Left renal cortex interstitium (tissue), 4 donors: ENCODE results near the gene SRMS. TPM values are rescaled to one million over a fixed set of nuclear protein-coding genes. Genes with fewer than 3 reads are reported as not detected.
A peak's percentile ranks its signal among the peaks of the same experiment; 100 is the strongest.
"Not testable (repeated sequence)": the region's sequence is repeated elsewhere in the genome, so short reads cannot be mapped to it uniquely, and the experiment has no call there.

Experiments
- DNase-seq, 4 donors: peaks; one replicate each; pipeline ENCODE4 v3.0.0-alpha.2; 2013; ENCODE audit warnings: low read depth in 4 of 4, low spot score in 2 of 4, missing footprints in 1 of 4
- polyA plus RNA-seq, 4 donors: library from polyadenylated mRNA; unstranded; fragments of 120-200 nt; gene quantifications; one replicate each; pipeline ENCODE4 v1.2.1, GENCODE V29; 2013; ENCODE audit not compliant: insufficient read length in 4 of 4

SRMS gene
- polyA plus RNA-seq, 4 donors: 0.11 to 0.33 (median 0.30) TPM; not detected in 1

DNA sequence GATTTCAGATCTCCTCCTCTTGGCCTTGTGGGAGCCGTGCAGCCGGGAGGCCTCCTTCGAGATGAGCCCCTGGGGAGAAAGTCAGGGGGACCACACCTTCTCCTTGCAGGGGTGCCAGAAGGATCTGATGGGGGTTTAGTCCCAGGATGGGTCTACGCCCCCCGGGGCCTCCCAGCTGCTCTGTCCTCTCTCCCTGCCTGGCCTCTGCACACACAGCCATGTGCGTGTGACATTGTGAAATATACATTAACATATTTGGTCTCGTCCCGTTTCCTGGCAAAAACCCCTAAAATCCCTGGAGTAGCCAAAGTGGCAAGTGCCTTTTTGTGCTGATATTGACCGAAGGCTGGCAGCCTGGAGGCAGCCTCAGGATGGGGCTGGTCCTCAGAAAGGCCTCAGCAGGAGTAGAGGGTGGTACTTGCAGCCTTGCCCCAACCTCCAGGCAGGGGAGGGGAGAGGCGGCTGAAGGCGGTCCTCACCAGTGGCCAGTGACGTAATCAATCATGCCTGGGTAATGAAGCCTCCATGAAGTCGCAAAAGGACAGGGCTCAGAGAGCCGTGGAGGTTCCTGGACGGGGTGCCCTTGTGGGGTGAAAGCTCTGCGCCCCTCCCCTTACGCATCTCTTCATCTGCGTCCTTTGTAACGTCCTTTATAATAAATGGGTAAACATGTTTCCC lies 31.6 kb upstream of the SRMS start:
- no peak for DNase-seq

DNA sequence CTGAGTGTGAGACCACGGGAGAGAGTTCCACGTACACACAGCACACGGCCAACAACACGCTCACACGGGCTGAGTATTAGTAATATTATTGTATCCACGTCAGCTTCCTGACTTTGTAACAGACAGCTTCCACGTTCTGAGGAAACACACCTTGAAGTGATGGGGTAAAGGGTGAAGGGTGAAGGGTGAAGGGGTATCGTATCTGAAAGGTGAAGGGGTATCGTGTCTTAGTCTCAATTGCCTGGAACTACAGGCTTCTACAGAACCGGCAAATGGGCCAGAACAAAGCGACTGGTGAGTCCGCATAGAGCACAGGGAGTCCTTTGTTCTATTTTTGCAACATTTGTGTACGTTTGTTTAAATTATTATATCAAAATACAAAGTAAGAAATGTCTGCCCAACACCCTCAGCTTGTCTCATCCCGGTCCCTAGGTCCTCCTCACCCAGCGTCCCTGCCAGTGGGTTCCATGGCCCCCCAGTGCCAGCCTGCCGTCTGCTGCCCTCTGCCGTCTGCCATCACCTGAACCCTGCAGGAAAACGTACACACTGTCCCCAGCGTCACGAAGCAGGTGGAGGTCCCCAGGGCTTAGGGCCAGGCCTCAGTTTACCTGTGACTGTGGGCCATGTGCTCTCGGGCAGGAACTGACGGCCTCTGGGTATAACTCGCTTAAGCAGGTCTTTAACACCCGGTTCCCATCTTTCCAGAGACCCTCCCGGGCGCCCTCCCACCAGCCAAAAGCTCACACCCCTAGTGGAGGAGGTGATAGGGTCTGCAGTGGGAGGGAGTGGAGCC lies 30.9 kb upstream of the SRMS start:
- no peak for DNase-seq

DNA sequence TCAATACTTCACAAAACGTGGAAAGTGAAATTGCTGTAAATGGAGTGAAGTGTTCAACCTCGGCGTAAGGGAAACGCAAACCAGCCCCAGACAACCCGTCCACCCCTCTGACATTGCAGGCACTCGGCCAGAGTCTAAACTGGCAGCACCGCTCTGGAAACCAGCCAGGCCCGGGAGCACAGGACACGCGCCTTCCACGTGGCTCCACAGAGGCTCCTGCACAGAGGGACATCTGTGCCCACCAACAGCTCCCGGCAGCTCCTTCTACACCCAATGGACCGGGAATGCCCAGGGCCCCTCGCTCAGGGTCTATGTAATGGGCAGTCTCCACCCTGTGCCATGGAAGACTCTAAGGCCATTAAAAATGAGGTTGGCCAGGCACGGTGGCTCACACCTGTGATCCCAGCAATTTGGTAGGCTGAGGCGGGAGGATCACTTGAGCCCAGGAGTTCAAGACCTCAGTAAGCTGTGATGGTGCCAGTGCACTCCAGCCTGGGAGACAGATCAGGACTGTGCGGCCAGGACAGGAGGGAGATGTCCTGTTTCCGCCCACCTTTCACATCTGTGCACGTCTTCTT lies 29.9 kb upstream of the SRMS start:
- DNase-seq: no peak

DNA sequence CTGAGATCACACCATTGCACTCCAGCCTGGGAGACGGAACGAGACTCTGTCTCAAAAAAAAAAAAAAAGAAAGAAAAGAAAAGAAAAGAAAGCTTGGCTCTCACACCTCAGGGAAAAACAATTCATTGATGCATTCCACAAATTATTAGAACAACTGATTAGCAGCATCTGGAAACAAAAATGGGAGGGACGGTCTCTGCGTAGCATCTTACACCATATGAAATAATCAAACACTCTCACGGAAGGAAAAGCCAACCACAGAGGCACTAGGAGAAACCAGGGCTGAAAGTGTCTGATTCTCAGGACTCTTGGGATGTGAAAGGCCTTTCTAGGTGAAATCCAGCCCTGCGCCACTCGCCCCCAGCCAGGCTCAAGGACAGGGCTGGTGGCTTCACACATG lies 28.8 kb upstream of the SRMS start:
- no peak for DNase-seq

DNA sequence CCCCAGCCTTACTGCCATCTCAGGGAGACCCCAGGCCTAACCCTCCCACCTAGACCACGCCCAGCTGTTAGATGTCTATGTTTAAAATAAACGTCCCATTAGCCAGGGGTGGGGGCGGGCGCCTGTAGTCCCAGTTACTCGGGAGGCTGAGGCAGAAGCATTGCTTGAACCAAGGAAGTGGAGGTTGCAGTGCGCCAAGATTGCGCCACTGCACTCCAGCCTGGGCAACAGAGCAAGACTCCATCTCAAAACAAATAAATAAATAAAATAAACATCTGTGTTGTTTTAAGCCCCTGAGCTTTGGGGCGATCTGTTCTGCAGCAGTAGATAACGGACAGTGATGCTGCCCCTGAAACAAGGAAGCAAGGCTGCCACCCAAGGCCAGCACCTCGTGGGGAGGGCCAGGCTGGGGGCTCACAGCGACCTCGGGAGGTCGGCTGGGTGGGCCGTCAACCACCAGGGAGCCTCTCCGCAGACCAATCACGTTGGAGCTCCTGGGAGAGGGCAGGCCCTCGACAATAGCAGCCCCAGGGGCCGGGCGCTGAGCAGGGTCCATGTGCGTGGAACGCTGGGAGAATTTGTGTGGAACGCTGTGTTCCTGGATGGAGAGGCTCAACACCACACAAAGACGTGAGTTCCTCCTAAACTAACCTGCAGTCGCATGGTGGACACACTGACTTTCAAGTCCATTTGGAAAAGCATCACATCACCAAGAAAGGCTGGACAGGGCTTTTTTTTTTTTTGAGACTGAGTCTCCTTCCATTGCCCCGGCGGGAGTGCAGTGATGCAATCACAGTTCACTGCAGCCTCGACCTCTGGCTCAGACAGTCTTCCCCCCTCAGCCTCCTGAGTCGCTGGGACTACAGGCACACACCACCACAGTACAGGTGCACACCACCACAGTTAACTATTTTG lies 27.5 kb upstream of the SRMS start:
- DNase-seq: no peak

DNA sequence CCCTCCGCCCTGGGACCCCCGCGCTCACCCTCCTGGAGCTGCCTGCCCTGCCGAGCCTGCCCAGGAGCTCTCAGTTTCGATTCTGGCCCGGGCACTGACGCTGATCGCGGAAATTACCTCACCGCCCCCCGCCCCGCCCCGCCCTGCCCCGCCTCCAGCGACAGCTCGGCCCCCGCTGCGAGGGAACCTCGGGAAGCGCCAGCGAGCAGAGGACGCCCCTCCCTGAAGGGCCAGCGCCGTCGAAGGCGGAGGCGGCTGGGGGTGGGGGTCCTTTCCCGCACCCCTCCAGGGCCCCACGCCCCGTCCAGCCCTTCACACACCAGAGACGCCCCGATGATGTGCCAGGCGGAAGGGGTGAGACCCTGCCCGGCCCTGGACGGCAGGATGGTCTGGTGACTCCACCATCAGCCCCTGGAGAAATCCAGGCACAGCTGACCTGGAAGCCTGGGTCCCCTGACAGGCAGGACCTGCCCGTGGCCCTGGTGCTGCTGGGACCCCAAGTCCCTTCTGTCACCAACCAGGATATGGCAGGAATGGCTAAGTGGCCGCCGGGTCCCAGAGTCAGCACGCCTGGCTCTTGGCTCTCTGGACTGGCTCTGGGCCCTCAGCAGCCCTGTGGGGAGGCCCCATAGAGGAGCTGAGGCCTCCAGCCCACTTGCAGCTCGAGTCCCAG lies 26.7 kb upstream of the SRMS start, which contains the start of gene HELZ2:
Gene HELZ2, minus strand, starts transcription at position 84 of the 673 bp plus-strand sequence. CDS start 1,854 bp downstream, outside the sequence.
- DNase-seq: peak in 1 of 4 donors; percentile 32

DNA sequence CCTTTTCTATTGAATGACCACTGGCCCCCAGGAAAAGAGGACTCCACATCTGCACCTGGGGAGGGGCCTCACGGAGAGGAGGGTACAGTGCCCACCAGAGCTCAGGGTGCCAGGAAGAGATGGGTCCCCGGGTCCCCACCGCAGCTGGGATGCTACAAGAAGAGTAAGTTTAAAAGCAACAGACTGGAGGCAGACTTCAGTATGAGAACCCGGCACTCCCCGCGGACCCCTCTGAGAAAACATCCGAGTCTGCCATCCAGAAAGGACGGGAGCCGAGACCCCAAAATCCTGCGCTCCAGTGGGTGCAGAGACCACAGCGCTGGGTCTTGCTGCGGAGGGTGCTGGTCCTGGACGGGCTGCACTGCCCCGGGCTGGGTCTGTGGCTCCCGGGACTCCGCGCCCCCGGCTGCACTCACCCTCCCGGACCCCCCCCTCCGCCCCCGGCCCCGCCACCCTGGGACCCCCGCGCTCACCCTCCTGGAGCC lies 26.1 kb upstream of the SRMS start:
- DNase-seq: no peak

DNA sequence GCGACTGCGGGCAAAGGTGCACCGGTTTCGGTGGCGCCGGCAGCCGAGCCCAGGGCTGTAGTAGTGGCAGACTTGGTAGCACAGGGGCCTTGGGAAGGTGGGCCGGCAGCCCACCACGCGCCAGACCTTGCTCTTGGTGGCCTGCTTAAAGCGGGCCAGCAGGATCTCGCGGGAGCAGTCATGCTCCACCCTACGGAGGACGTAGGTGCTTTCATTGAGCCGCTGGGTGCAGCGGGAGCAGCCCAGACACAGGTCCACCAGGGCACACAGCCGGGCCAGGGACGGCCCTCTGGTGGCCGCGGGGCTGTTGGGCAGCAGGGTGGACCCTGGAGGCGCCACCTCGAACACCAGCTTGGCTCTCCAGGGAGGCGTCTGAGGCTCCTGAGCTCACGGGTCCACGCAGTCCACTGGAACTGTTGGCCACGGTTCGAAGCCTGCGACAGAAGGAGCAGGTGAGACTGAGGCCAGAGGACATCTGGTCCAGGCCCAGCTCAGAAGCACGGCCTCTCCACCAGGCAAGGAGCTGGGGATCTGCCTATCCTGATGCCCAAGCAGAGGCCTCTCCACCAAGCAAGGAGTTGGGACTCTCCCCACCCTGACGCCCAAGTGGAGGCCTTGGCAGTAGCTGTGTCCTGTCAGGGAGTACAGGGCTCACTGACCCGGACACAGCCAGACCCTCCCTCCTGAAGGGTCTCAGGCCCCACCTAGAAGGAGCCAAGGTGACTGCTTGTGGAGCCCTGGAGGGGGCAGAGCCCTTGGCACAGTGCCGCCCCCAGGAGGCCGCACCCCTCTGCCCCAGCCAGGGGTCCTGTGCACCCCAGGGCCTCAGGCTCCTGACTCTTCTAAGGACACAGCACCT lies 25.5 kb upstream of the SRMS start:
- no peak for DNase-seq

DNA sequence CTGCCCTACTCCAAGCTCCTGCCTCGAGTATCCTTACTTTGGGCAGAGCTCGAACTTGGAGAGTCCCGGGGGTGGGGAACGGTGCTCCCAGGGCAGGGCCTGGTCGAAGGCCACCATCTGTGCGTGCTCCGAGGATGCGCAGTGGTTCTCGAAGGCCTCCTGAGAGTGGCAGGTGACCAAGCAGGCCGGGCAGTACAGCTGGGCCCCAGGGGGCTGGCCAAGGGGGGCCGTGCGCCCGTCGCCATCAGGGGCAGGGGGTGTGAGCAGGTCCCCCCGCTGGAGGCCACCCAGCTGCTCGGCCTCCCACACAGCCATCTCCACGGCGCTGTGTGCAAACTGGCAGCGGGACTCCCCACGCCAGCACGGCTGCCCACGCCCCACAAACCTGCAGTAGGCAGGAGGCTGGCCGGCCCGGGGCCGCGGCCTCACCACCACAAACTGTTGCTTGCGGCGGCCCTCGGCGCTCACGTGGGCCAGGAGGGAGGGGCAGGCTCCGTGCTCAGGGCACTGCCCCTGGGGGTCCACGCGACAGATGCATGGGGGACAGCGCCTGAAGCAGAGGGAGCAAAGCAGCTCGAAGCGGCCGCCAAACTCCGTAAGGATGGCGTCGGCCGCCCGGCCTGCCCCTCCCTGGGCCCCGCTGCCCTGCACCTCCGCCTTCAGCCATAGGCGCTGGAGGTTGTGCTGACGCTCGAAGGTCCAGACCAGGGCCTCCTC lies 24.7 kb upstream of the SRMS start:
- no peak for DNase-seq

DNA sequence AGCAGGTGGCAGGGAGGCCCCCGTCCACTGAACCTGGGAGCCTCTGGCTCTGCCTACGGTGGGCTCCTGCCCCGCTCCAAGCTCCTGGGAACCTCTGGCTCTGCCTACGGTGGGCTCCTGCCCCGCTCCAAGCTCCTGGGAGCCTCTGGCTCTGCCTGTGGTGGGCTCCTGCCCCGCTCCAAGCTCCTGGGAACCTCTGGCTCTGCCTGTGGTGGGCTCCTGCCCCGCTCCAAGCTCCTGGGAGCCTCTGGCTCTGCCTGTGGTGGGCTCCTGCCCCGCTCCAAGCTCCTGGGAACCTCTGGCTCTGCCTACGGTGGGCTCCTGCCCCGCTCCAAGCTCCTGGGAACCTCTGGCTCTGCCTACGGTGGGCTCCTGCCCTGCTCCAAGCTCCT lies 23.5 kb upstream of the SRMS start:
- DNase-seq: not testable (repeated sequence)

DNA sequence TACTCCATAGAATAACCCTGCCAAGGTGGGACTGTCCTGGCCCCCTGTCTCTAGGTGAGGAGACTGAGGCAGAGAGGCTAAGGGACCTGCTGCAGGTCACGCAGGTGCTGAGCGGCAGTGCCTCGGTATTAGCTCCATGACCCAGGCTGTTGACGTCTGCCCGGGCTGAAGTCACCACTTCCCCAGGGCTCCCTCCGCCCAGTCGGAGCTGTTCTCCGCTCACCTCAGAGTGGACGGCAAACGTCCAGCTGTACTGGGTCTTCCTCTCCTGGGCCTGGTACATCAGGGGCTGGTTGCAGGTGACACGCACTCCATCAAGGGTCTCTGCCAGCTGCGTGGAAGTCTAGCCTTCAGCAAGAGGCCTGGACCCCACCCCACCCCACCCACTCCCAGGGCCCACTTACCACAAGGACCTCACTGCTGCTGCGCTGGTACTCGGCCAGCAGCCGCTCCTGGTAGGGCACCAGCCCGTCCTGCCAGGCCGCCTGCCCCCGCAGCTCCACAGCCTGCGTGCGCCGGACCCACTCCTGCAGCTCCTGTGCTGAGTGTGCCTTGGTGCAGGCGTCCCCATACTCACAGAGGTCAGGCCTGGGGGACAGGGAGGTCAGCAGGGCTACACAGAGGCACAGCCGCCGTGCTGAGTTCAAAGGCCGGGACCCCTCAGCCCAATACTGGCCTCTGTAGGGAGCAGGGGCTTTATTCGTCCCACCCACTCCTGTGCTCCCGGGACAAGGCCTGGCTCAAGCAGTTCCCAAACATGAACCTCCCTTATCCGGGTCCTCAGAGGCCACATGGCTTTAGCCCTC lies 22.9 kb upstream of the SRMS start:
- DNase-seq: no peak

DNA sequence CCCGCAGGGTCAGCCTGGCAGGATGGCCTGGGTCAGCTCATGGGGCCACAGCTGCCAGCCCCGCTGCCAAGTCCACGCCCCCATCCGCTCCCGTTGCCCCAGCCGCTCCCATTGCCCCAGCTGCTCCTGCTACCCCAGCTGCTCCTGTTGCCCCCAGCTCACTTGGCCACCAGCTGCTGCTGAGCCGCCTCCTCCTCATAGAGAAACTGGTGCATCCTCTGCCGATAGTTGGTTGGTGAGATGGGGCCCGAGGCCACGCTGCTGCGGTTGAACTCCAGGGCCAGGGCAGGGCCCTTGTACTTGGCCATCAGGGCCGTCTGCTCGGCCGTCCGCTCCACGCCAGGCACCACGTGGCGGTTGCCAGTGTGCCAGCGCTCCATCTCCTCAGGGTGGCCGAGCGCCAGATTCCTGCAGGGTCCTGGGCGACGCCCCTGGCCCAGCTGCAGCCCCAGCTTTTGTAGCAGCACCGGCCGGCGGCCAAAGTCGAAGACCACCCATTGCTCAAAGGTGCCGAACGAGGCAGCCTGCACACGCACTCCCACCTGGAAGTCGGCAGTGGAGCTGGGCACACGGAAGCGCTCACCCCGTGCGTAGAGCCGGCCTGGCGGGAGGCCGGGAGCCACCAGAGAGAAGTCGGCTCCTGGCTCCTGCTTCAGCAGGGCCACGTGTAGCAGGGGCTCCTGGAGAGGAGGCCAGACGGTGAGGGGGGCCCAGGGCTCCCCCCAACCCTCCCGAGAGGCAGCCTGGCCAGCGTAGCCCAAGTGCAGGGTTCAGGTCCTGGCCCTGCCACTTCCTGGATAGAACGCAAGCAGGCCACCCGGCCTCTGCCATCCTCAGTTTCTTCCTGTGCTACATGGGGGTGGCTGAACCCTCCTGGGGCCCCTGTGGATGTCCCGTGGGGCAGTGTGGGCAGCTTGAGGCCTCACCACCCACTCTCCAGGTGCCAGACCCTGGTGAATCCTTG lies 21.7 kb upstream of the SRMS start:
- DNase-seq: no peak

DNA sequence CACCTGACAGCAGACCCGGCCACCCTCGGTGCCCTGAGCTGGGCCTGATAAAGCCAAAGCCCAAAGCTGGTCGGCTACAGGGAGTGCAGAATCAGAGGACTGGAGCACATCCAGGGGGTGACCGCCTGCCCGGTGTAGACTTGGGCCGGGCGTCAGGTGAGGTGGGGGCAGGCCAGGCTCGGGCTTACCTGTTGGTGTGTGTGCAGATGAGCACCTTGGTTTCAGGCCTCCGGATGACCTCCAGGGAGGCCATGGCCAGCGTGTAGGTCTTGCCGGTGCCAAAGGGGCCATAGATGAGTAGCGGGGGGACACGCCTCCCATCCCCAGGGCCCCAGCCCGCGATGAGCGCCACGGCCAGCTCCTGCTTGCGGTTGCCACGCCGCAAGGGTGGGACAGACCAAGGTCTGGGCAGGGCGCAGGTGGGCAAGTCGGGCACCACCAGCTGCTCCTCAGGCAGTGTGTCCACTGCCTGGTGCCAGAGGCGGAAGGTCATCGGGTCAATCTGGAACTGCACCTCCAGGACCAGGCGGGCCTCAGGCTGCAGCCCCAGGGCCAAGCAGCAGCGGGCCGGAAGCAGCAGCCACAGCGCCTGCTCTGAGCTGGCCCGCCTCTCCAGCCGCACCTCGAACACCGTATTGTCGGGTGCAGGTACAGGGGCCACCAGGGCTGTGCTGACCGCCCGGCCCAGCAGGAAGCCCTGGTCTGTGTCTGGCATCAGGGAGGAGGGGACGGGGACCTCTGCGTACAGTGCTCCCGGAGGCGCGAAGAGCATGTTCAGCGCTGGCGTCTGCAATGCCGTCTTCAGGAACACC lies 20.8 kb upstream of the SRMS start:
- no peak for DNase-seq

DNA sequence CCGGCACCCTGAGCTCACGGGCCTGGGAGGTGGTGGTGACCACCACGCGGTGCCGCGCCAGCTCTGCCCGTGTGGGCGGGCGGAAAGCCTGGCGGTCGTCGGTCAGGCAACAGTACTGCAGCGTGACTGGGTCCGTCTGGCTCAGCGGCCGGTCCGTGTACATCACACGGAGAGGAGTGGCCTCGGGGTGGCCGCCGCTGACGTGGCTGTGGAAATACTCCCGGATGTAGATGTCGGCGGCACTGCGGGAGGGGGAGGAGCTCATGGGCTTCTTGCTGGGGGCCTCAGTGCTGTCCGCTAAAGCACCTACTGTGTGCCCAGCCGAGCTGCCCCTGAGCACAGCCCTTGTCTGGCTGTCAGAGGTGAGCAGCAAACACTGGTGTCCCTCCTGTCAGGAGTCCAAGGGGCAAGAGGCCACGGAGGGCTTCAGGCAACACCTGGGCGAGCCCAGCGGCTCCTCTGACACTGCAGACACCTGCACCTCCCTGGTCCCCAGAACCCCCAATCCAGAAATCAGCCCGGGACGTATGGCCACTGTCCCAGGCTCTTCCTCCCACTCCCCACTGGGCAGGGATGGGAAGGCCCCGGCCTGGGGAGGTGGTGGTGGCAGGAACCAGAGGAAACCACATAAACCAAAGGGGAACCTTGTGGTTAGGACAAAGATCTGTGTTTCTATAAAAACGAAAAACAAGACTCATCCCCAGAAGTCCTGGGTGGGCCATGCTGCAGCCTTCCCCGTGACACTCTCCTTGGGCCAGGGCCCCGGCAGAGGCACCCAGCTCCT lies 20.0 kb upstream of the SRMS start:
- DNase-seq: no peak

DNA sequence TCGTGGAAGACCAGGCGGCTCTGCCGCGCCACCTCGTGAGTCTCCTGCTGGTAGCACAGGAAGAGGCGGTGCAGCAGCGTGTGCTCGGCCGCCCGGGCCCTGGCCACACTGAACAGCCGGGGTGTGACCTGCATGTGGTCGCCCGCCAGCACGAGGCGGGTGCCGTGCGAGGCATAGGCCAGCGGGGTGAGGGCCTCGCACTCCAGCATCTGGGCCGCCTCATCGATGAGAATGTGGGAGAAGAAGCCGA lies 19.5 kb upstream of the SRMS start:
- DNase-seq: no peak
